Measurements from ENCODE around the gene HARBI1. TPM values are rescaled to one million over a fixed set of nuclear protein-coding genes. Genes with fewer than 3 reads are reported as not detected.

Gene HARBI1
- total RNA-seq, 1 experiment from 2014 or later: 6.3 TPM

- no peak overlapping the region for H3K27ac Mint-ChIP-seq
- H3K4me3 Mint-ChIP-seq: no peak overlapping the region
- no peak overlapping the region for H3K23ac ChIP-seq (ENCODE audit: insufficient read length, low read depth, low read length)
- H3K4me2 ChIP-seq (ENCODE audit: insufficient read depth, insufficient read length, low read length): no peak overlapping the region
- no peaks in the 10 kb centered on the region for H3K27me3 ChIP-seq (ENCODE audit: insufficient read depth, low read length)
- H3K4me1 ChIP-seq (ENCODE audit: insufficient read depth, low read length): no peaks in the 10 kb centered on the region
- WGBS (ENCODE audit: extremely low coverage, insufficient read length, low lambda C conversion rate): no CpG with 5 or more reads among the region's 1 CpG
- H2AFZ ChIP-seq (ENCODE audit: low read length): no peak overlapping the region
- TF ChIP-seq CTCF (conservative IDR thresholded peaks at IDR 0.05): no peak
- H3K56ac ChIP-seq (ENCODE audit: insufficient read length, low read depth, low read length): no peak overlapping the region
- no peak overlapping the region for H4K91ac ChIP-seq (ENCODE audit: insufficient read length, low read depth, low read length)
- H2BK120ac ChIP-seq (ENCODE audit: low read depth, low read length, poor library complexity, severe bottlenecking): no peak overlapping the region
- no peaks in the 10 kb centered on the region for H3K23me2 ChIP-seq (ENCODE audit: insufficient read length, low read depth, low read length, poor library complexity, severe bottlenecking)
- H3T11ph ChIP-seq (ENCODE audit: low read length): no peak overlapping the region
- H2BK5ac ChIP-seq (ENCODE audit: insufficient read length, low read length): no peak overlapping the region
- H3K4ac ChIP-seq (ENCODE audit: low read depth, low read length): no peak overlapping the region
- no peaks in the 10 kb centered on the region for H3K79me1 ChIP-seq (ENCODE audit: insufficient read depth, low read depth, low read length, poor library complexity, severe bottlenecking)
- H3K27ac ChIP-seq (ENCODE audit: insufficient read length, low read depth, low read length): no peak overlapping the region
- H4K5ac ChIP-seq (ENCODE audit: insufficient read length, low read depth, low read length): no peak overlapping the region
- H3K18ac ChIP-seq (ENCODE audit: insufficient read length, low read depth, low read length): no peak overlapping the region
- H2BK15ac ChIP-seq (ENCODE audit: low read depth, low read length): no peak overlapping the region
- no peak overlapping the region for H3K9ac ChIP-seq (ENCODE audit: extremely low read depth, insufficient read length, low read length)
- no peak overlapping the region for H4K8ac ChIP-seq (replicated peaks; ENCODE audit: insufficient read length, low read depth, low read length)
- no peak overlapping the region for H2BK12ac ChIP-seq (ENCODE audit: insufficient read length, low read depth, low read length)
- DNase-seq: no peak
- no peaks in the 10 kb centered on the region for H3K9me3 ChIP-seq (ENCODE audit: control insufficient read depth, low read depth, low read length)
- H2AK5ac ChIP-seq (ENCODE audit: insufficient read length, low read length): no peak overlapping the region
- H3K79me2 ChIP-seq (ENCODE audit: insufficient read depth, low read length): no peaks in the 10 kb centered on the region
- H3K36me3 Mint-ChIP-seq (ENCODE audit: insufficient read depth in 1 of 3, low read depth in 3 of 3): peaks cover 0 to 2% (median 0%) of the 10 kb centered on the region in 3 experiments; a peak in 2 of 7 replicates
- H3K14ac ChIP-seq (ENCODE audit: insufficient read depth, low read length): no peak overlapping the region
- H4K20me1 ChIP-seq (ENCODE audit: control insufficient read depth, insufficient read depth, insufficient read length): no peaks in the 10 kb centered on the region
- no peaks in the 10 kb centered on the region for H3K9me3 Mint-ChIP-seq
- no peaks in the 10 kb centered on the region for H3K4me1 Mint-ChIP-seq
- no peak overlapping the region for H2BK20ac ChIP-seq (ENCODE audit: low read depth, low read length, poor library complexity, severe bottlenecking)
- H3K27me3 Mint-ChIP-seq (ENCODE audit: low read depth): no peaks in the 10 kb centered on the region
Observed at GRCh38 chr11:46604796-46605195, 12.2 kb downstream of the HARBI1 start.
